Neural cell (in vitro differentiated cells): Measurements from ENCODE around the gene TTC39B.

ENCODE experiments used
- CTCF ChIP-seq: fragments of 450-650 bp; IDR thresholded peaks from 2 replicates; pipeline ENCODE4 v1.5.1; 2014; ENCODE audit warnings: antibody characterized with exemption, mild to moderate bottlenecking, moderate library complexity; ENCODE audit not compliant: poor library complexity, severe bottlenecking
- EP300 ChIP-seq: fragments of 450-650 bp; conservative IDR thresholded peaks from 2 replicates; pipeline ENCODE4 v1.6.1; 2014; ENCODE audit warnings: antibody characterized with exemption, mild to moderate bottlenecking, moderate library complexity; ENCODE audit not compliant: poor library complexity, severe bottlenecking
- EZH2 ChIP-seq: fragments of 200-600, 300-800 bp; shearing (Covaris generic), sonication (generic); IDR thresholded peaks from 2 replicates; pipeline ENCODE4 v1.6.1; 2014; ENCODE audit warnings: antibody characterized with exemption, low read length, borderline replicate concordance, mild to moderate bottlenecking; ENCODE audit not compliant: insufficient read depth, poor library complexity, severe bottlenecking
- POLR2AphosphoS5 ChIP-seq: IDR thresholded peaks from 2 replicates; pipeline ENCODE4 v1.6.1; 2012
- REST ChIP-seq: IDR thresholded peaks from 2 replicates; pipeline ENCODE4 v1.6.1; 2012; ENCODE audit warnings: borderline replicate concordance
- TAF1 ChIP-seq: IDR thresholded peaks from 2 replicates; pipeline ENCODE4 v1.6.1; 2012; ENCODE audit warnings: low read depth

GRCh38 chr9:15310107-15310850, 3.3 kb upstream of the TTC39B start:
- TF ChIP-seq EZH2, result no peak
- no peak for TF ChIP-seq CTCF
- TF ChIP-seq REST, result no peak
- no peak for TF ChIP-seq POLR2AphosphoS5
- no peak for TF ChIP-seq TAF1
- no peak for TF ChIP-seq EP300
